Natural killer cell treated with Interleukin-12 subunit alpha and Interleukin-12 subunit beta and Interleukin-15 and Interleukin-18, amount 100 ng/mL, for 72 hours (primary cell): ENCODE measurements around the gene SMAD7. TPM values are rescaled to one million over a fixed set of nuclear protein-coding genes. Genes with fewer than 3 reads are reported as not detected.

ENCODE experiments used
- ATAC-seq, 2 donors: fragments of 150-1000 bp; cut with Tn5 transposase in 1 of 2; sonication (Bioruptor Pico), chemical (Tn5 transposase) in 1 of 2; 2 replicates each; pipeline ENCODE4 v1.10.0; 2021
- DNase-seq: peaks from one replicate; pipeline ENCODE4 v3.0.0; 2022; ENCODE audit warnings: low spot score
- H3K27ac Mint-ChIP-seq, 2 donors: 1 replicate in 1 of 2; 2 replicates in 1 of 2; pipeline ENCODE4 v1.8.0; 2022; ENCODE audit warnings: mixed read lengths in 2 of 2, mild to moderate bottlenecking in 1 of 2, moderate library complexity in 1 of 2
- H3K27me3 Mint-ChIP-seq, 2 donors: 1 replicate in 1 of 2; 2 replicates in 1 of 2; pipeline ENCODE4 v1.8.0; 2022; ENCODE audit warnings: mixed read lengths in 2 of 2
- H3K36me3 Mint-ChIP-seq: one replicate; pipeline ENCODE4 v1.8.0; 2022; ENCODE audit warnings: mixed read lengths
- H3K4me1 Mint-ChIP-seq, 2 donors: 1 replicate in 1 of 2; 2 replicates in 1 of 2; pipeline ENCODE4 v1.8.0; 2022; ENCODE audit warnings: low read depth in 2 of 2, mixed read lengths in 2 of 2, mild to moderate bottlenecking in 1 of 2
- H3K4me3 Mint-ChIP-seq: one replicate; pipeline ENCODE4 v1.8.0; 2022; ENCODE audit warnings: mixed read lengths
- H3K9me3 Mint-ChIP-seq: 2 replicates; pipeline ENCODE4 v1.8.0; 2022; ENCODE audit warnings: mixed read lengths
- total RNA-seq, 2 donors: library from RNA; stranded (reverse); gene quantifications; one replicate each; pipeline ENCODE4 v1.2.3, GENCODE V29; 2022

The SMAD7 gene
- total RNA-seq, 2 donors from 2014 or later = 49.1 to 85.8 TPM

DNA sequence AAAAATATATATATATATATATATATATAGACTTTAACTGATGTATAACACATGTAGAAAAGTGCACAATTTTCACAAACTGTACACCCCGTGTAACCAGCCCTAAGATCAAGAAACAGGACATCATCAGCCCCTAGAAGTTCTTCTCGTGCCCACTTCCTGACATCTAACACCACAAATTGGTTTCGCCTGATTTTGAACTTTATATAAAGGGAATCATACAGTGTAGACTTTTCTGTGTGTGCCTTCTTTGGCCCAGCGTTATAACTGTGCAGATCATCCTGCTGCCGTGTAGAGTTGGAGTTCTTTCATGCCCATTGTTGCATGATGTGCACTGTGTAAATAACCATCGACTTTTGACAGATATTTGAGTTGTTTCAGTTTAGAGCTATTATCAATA, 41.0 kb downstream of the SMAD7 start:
- peak; percentile 28 for DNase-seq
- Mint-ChIP-seq H3K36me3 (no peaks in the 10 kb centered on the region), H3K4me1 (peaks cover 20 to 30% of the 10 kb centered on the region in 2 donors), H3K4me3 (peak overlapping the region; percentile 15), H3K27me3 (no peaks in the 10 kb centered on the region), H3K9me3 (peaks cover 2% of the 10 kb centered on the region), H3K27ac (peak overlapping the region in 1 of 2 donors; percentile 56)
- peak; percentile 30 to 37 for ATAC-seq

DNA sequence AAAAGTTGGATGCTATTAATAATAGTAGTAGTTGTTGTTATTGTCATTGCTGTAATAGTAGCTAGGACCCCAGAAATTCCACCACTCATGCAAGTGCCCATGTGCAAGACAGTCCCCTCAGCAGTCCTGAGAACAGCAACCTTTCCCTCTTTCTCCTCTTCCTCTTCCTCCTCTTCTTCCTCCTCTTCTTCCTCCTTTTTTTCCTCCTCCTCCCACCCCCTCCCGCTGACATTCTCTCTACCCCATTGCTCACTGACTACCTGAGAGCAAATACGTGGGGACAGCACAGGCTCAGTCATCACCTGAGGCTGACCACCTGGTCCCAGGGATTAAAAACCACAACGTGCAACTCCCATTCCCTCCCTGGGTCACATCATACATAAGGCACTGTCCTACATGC, 41.8 kb downstream of the SMAD7 start:
- no peak for DNase-seq
- Mint-ChIP-seq H3K4me3 (no peak overlapping the region), H3K27me3 (no peaks in the 10 kb centered on the region), H3K4me1 (peaks cover 20 to 22% of the 10 kb centered on the region in 2 donors), H3K27ac (no peak overlapping the region), H3K36me3 (peaks cover 6% of the 10 kb centered on the region), H3K9me3 (peaks cover 2% of the 10 kb centered on the region)
- no peak for ATAC-seq

DNA sequence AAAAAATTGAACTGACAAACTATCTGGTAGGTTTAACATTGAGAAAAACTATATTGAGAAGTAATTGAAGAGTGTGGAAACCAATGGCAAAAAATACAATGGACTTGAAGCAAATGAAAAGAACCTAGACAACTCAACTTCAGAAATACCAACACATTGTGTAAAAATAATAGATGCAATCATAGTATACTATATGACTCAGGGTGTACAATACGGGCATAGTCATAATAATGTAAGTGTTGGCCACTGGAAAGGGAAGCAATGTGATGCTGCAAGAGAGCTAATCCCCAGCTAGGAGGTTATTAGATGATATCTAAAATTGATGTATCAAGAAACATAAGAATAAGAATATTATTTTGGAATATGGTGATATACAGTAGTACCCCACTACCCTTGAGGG, 45.3 kb downstream of the SMAD7 start:
- Mint-ChIP-seq H3K27ac (no peak overlapping the region), H3K4me3 (no peak overlapping the region), H3K27me3 (no peaks in the 10 kb centered on the region), H3K9me3 (peaks cover 2% of the 10 kb centered on the region), H3K36me3 (peaks cover 6% of the 10 kb centered on the region), H3K4me1 (peaks cover 12 to 16% of the 10 kb centered on the region in 2 donors)
- no peak for ATAC-seq
- DNase-seq = no peak

- Mint-ChIP-seq H3K9me3 (peaks cover 2% of the 10 kb centered on the region), H3K27me3 (no peaks in the 10 kb centered on the region), H3K4me1 (peaks cover 15 to 17% of the 10 kb centered on the region in 2 donors), H3K36me3 (peaks cover 6% of the 10 kb centered on the region), H3K27ac (peak overlapping the region in 1 of 2 donors; percentile 1), H3K4me3 (no peak overlapping the region)
- DNase-seq (no peak), ATAC-seq (no peak)
Observed at GRCh38 chr18:48904847-48905394, 45.8 kb downstream of the SMAD7 start.

GRCh38 chr18:48904091-48904490, 46.7 kb downstream of the SMAD7 start:
- Mint-ChIP-seq H3K27ac (no peak overlapping the region), H3K36me3 (peaks cover 6% of the 10 kb centered on the region), H3K4me3 (no peak overlapping the region), H3K27me3 (no peaks in the 10 kb centered on the region), H3K9me3 (peaks cover 5% of the 10 kb centered on the region), H3K4me1 (peaks cover 15 to 16% of the 10 kb centered on the region in 2 donors)
- DNase-seq (no peak), ATAC-seq (no peak)

DNA sequence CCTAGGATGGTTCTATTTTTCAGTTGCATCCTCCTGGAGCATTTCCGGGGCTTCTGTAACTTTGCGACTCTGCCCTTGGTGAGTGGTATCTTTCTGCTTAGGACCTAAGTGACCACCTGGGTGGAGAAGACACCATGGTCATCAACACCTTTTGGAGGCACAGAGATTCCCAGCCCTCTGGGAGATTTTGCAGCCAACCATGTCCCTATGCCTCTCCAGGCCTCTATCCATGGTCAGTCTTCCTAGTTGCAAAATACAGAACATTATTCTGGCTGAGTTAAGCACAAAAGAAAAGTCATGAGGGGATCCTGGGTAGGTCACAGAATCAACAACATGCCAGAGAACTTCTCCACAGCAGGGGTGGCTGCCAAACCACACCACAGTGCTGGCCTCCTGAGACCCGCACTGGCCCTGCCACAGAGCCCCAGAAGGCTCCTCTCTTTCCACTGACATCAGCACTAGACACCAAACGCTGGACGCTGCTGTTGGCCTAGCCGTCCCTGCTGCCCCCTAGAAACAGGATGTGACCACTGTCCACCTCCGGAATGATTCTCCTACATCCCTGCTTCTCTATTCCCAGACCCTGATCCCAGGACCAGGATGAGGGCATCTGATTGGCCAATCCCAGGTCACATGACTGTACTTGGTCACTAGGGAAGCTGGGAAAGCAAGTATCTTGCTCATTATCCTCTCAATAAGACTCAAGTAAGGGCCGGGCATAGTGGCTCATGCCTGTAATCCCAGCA, 47.7 kb downstream of the SMAD7 start:
- H3K36me3 Mint-ChIP-seq = peaks cover 6% of the 10 kb centered on the region
- H3K4me1 Mint-ChIP-seq = peaks cover 11 to 12% of the 10 kb centered on the region in 2 donors
- no peak overlapping the region for H3K4me3 Mint-ChIP-seq
- no peaks in the 10 kb centered on the region for H3K27me3 Mint-ChIP-seq
- H3K9me3 Mint-ChIP-seq = peaks cover 5% of the 10 kb centered on the region
- DNase-seq (no peak), ATAC-seq (no peak)
- no peak overlapping the region for H3K27ac Mint-ChIP-seq

- H3K9me3 Mint-ChIP-seq = peaks cover 5% of the 10 kb centered on the region
- H3K4me1 Mint-ChIP-seq = peaks cover 11 to 12% of the 10 kb centered on the region in 2 donors
- H3K27me3 Mint-ChIP-seq = no peaks in the 10 kb centered on the region
- ATAC-seq (no peak), DNase-seq (no peak)
- no peak overlapping the region for H3K4me3 Mint-ChIP-seq
- no peak overlapping the region for H3K27ac Mint-ChIP-seq
- peaks cover 6% of the 10 kb centered on the region for H3K36me3 Mint-ChIP-seq
Observed at GRCh38 chr18:48902023-48902855, 48.5 kb downstream of the SMAD7 start.

- H3K27me3 Mint-ChIP-seq = no peaks in the 10 kb centered on the region
- ATAC-seq (no peak), DNase-seq (no peak)
- H3K4me1 Mint-ChIP-seq = peaks cover 19 to 20% of the 10 kb centered on the region in 2 donors
- H3K27ac Mint-ChIP-seq = no peak overlapping the region
- peaks cover 5% of the 10 kb centered on the region for H3K9me3 Mint-ChIP-seq
- H3K4me3 Mint-ChIP-seq = no peak overlapping the region
- peaks cover 6% of the 10 kb centered on the region for H3K36me3 Mint-ChIP-seq
Observed at GRCh38 chr18:48901145-48902022, 49.4 kb downstream of the SMAD7 start.

- Mint-ChIP-seq H3K9me3 (peaks cover 5% of the 10 kb centered on the region), H3K27ac (no peak overlapping the region), H3K36me3 (peaks cover 6% of the 10 kb centered on the region), H3K4me1 (peaks cover 22 to 25% of the 10 kb centered on the region in 2 donors), H3K27me3 (no peaks in the 10 kb centered on the region), H3K4me3 (no peak overlapping the region)
- no peak for DNase-seq
- ATAC-seq = no peak
Observed at GRCh38 chr18:48900469-48900868, 50.3 kb downstream of the SMAD7 start.

DNA sequence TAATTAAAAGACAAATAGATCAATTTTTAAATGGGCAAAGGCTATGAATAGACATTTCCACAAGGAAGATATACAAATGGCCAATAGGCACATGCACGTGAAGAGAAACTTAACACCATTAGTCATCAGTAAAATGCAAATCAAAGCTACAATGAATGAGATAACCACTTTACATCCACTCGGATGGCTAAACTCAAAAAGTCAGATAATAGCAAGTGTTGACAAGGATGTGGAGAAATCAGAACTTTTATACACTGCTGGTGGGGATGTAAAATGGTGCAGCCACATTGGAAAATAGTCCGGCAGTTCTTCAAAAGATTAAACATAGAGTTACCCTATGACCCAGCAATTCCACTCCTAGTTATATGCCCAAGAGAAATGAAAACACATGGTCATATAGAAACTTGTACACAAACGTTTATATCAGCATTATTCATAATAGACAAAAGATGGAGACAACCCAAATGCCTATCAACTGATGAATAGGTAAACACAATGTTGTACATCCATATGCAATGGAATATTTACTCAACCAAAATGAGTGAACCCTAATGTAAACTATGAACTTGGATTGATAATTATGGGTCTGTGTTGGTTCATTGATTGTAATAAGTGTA, 51.1 kb downstream of the SMAD7 start:
- Mint-ChIP-seq H3K4me1 (peaks cover 21 to 30% of the 10 kb centered on the region in 2 donors), H3K27ac (no peak overlapping the region), H3K4me3 (no peak overlapping the region), H3K9me3 (peaks cover 3% of the 10 kb centered on the region), H3K36me3 (peaks cover 6% of the 10 kb centered on the region), H3K27me3 (no peaks in the 10 kb centered on the region)
- ATAC-seq = no peak
- DNase-seq = no peak

GRCh38 chr18:48898521-48898920, 52.2 kb downstream of the SMAD7 start:
- Mint-ChIP-seq H3K36me3 (no peaks in the 10 kb centered on the region), H3K4me3 (no peak overlapping the region), H3K27me3 (no peaks in the 10 kb centered on the region), H3K9me3 (peaks cover 3% of the 10 kb centered on the region), H3K27ac (peak overlapping the region in 1 of 2 donors; percentile 3), H3K4me1 (peaks cover 23 to 30% of the 10 kb centered on the region in 2 donors)
- no peak for ATAC-seq
- no peak for DNase-seq

- Mint-ChIP-seq H3K27me3 (no peaks in the 10 kb centered on the region), H3K4me3 (no peak overlapping the region), H3K9me3 (peaks cover 3% of the 10 kb centered on the region), H3K27ac (peak overlapping the region in 1 of 2 donors; percentile 84), H3K36me3 (no peaks in the 10 kb centered on the region), H3K4me1 (peaks cover 29 to 30% of the 10 kb centered on the region in 2 donors)
- DNase-seq (no peak), ATAC-seq (no peak)
Observed at GRCh38 chr18:48897531-48897930, 53.2 kb downstream of the SMAD7 start.
